Activated CD8-positive, alpha-beta memory T cell treated with anti-CD3 and anti-CD28 coated beads for 36 hours (primary cell): ENCODE data around the gene YTHDF2. TPM values are rescaled to one million over a fixed set of nuclear protein-coding genes. Genes with fewer than 3 reads are reported as not detected.
"Not testable (repeated sequence)": the region's sequence is repeated elsewhere in the genome, so short reads cannot be mapped to it uniquely, and the experiment has no call there.

Experiments used
- CTCF ChIA-PET: fragments of 350-600 bp; sonication (Branson Sonifier 250); formaldehyde crosslinking; loops from one replicate; lab custom pipeline; 2021; ENCODE audit warnings: antibody characterized with exemption; lab: Charles Lee
- POLR2A ChIA-PET: fragments of 350-600 bp; sonication (Branson Sonifier 250); formaldehyde crosslinking; loops from one replicate; lab custom pipeline; 2021; ENCODE audit warnings: antibody characterized with exemption; lab: Charles Lee
- total RNA-seq, 2 experiments: library from RNA; stranded (reverse); gene quantifications; one replicate each; pipeline ENCODE4 v1.2.3, GENCODE V29; 2021

YTHDF2 gene
- total RNA-seq, 2 experiments from 2014 or later, result 88.6 to 91.0 TPM

DNA sequence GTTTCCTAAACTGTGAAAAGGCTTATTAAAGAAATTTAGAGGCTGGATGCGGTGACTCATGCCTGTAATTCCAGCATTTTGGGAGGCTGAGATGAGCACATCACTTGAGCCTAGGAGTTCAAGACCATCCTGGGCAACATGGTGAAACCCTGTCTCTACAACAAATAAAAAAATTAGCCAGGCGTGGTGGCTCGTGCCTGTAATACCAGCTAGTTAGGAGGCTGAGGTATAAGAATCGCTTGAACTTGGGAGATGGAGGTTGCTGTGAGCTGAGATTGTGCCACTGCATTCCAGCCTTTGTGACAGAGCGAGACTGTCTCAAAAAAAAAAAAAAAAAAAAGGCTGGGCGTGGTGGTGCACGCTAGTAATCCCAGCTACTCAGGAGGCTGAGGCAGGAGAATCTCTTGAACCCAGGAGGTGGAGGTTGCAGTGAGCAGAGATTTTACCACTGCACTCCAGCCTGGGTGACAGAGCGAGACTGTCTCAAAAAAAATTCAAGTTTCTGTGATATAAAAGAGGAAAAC is 14.1 kb downstream of the YTHDF2 start:
- ChIA-PET POLR2A (interaction anchor here (1.0 to 1.3 kb wide), 2 partner anchors 8 to 14 kb away, joined by 3 to 5 read pairs; partner anchors contain the start of gene YTHDF2), CTCF (interaction anchor here (2.5 kb wide), 1 partner anchor 15 kb away, joined by 8 read pairs; the partner anchor contains the start of gene YTHDF2)

DNA sequence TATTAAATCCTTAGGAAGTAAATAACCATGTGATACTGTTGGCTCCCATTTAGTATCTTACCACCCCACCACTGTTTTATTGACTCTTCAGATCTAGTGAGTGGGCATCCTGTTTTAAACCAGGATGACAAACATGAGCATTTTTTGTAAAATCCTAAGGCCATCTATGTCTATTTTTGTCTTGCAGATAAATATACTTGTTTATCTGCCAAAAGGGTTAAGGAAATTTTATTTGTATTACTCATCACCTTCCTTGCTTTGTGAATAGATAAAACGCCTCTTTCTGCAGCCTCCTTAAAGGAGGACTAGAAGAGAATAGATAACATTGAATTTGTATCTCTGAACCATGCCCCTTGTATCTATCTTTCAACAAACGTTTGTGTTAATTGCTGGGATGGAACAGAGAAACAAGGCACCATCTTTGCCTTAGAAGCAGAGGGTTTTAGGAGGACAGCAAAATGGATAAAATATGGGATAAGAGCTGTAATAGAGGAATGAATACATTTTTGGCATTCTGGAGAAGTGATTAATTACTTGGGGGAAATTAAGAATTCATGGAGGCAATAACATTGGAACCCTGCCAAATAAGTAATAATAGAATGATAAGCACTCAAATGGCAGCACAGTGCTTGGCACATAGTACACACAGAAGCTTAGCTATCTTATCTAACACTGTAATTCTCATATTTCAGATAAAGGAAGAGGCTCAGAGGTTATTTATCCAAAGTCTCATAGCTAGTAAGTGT is 14.7 kb downstream of the YTHDF2 start:
- POLR2A ChIA-PET, result interaction anchor here (1.3 kb wide), 1 partner anchor 15 kb away, joined by 5 read pairs; the partner anchor contains the start of gene YTHDF2
- CTCF ChIA-PET, result interaction anchor here (0.6 to 2.5 kb wide), 2 partner anchors 15 to 46 kb away, joined by 5 to 8 read pairs; partner anchors contain the start of gene YTHDF2

DNA sequence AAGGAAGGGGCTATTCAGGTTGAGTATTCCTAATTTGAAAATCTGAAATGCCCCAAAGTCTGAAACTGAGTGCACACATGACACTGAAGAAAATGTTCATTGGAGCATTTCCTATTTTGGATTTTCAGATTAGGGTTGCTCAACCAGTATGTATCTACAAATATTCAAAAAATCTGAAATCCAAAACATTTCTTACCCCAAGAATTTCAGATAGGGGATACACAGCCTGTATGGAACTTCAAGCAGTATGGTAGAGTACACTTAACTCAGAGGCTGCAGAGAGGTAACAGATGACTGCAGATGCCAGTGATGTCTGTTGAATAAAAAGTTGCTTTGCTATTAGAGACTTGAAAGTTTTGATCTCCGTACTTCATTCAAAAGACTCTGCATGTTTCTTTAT is 19.0 kb downstream of the YTHDF2 start:
- ChIA-PET CTCF (no interaction called here), POLR2A (no interaction called here)

DNA sequence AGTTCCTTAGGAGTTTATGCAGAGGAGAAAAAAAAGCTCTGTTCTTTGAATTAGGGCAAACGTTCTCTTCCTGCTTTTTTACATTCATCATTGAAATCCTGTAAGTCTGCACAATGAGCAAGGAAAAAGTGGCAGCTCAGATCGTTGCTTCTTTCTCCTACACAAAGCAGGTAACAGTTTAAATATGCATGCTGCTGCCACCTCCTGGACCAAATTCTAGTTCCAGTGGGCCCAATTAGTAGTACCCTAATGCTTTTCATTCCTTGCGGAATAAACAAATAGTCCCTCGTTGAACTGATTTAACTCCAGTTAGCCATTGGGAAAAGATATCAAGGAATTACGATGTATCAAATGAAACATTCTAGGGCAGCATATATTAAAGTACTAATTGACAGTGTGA is 20.1 kb downstream of the YTHDF2 start:
- CTCF ChIA-PET, result interaction anchor here (2.0 kb wide), 1 partner anchor 19 kb away, joined by 6 read pairs; no protein-coding TSS in a partner anchor
- POLR2A ChIA-PET, result no interaction called here

DNA sequence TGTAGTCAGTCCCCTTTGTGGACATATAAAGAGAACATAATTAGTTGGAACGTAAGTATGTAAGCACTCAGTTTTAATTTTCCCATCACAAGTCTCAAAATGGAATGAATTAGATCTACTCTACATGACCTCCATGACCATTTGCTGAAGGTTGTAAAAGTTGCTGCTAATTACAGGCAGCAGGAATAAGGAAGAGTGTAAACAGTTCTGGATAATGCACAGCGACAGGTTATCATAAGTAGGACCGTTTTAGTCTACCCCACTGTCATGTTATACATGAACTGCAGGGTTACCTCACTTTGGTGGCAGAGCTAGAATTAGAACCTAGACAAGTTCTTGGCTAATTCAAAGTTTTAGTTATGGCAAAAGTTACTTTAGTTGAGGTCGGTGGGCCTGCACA is 21.7 kb downstream of the YTHDF2 start:
- ChIA-PET CTCF (interaction anchor here (0.9 to 2.0 kb wide), 2 partner anchors 17 to 22 kb away, joined by 3 to 6 read pairs; partner anchors contain the start of gene YTHDF2), POLR2A (interaction anchor here (0.7 kb wide), 1 partner anchor 8 kb away, joined by 3 read pairs; no protein-coding TSS in a partner anchor)

DNA sequence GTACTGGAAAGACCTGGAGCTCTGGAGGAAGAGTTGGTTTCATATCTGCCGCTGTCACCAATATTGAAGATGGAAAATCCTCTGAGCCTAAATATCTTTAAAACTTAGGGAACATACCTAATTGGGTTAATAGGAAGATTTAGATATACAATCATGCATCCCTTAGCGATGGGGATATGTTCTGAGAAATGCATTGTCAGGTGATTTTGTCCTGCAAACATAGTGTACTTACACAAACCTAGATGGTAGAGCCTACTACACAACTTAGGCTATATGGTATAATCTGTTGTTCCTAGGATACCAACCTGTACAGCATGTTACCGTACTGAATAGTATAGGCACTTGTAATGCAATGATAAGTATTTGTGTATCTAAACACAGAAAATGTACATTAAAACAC is 22.5 kb downstream of the YTHDF2 start:
- ChIA-PET POLR2A (interaction anchor here (0.6 kb wide), 1 partner anchor 22 kb away, joined by 4 read pairs; the partner anchor contains the start of gene YTHDF2), CTCF (interaction anchor here (0.5 to 0.9 kb wide), 2 partner anchors 23 to 54 kb away, joined by 3 read pairs; partner anchors contain the start of gene YTHDF2)

DNA sequence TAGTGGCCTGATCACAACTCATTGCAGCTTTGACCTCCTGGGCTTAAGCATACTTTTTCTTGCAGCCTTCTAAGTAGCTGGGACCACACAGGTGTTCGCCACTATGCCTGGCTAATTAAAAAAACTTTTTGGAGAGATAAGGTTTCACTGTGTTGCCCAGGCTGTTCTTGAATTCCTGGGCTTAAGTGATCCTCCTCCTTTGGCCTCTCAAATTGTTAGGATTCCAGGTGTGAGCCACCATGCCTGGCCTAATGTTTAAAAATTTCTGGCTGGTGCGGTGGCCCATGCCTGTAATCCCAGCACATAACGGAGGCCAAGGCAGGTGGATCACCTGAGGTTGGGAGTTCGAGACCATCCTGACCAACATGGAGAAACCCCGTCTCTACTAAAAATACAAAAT is 24.4 kb downstream of the YTHDF2 start:
- ChIA-PET POLR2A (no interaction called here), CTCF (interaction anchor here (1.2 kb wide), 1 partner anchor 116 kb away, joined by 3 read pairs; no protein-coding TSS in a partner anchor)

DNA sequence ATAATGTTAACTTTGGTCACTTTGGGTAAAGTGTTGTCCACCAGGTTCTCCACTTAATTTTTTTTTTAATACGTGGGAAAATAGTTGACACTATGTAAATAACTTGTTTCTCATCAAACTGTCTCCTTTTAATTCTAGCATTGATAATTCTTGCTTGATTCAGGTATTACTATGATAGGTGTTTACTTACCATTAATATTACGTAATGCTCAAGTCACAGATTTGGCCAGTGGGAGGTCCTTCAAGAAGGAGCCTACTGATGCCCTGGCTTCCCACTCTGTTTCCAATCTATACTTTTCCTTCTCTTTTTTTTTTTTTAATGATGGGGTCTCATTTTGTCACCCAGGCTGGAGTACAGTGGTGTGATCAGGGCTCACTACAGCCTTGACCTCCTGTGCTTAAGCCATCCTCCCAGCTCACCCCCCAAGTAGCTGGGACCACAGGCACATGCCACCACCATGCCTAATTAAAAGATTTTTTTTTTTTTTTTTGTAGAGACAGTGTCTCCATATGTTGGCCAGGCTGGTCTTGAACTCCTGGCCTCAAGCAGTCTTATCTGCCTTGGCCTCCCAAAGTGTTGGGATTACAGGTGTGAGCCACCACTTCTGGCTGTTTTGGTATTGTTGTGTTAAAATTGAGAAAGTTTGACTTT is 29.9 kb downstream of the YTHDF2 start:
- ChIA-PET CTCF (no interaction called here), POLR2A (no interaction called here)

DNA sequence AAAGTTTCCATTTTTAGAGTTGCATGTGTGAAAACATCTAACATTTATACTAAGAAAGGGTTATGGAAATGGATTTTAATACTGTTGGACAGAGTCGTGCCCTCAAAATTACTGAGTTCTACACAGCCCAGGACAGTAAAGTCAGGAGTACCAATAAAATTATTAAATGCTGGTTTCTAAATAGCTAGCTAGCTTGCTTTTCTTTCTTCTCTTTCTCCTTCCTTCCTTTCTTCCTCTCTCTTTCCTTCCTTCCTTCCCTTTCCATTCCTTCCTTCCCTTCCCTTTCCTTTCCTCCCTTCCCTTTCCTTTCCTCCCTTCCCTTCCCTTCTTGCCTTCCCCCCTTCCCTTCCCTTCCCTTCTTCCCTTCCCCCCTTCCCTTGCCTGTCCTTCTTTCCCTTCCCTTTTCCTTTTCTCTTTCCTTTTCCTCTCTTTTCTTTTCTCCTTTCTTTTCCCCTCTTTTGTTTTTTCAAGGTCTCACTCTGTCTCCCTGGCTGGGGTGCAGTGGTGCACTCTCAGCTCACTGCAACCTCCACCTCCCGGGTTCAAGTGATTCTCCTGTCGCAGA is 33.9 kb downstream of the YTHDF2 start:
- POLR2A ChIA-PET, result no interaction called here
- CTCF ChIA-PET, result interaction anchor here (0.7 to 1.4 kb wide), 6 partner anchors 16 to 432 kb away, joined by 3 to 5 read pairs (median 4); partner anchors contain the start of gene YTHDF2

DNA sequence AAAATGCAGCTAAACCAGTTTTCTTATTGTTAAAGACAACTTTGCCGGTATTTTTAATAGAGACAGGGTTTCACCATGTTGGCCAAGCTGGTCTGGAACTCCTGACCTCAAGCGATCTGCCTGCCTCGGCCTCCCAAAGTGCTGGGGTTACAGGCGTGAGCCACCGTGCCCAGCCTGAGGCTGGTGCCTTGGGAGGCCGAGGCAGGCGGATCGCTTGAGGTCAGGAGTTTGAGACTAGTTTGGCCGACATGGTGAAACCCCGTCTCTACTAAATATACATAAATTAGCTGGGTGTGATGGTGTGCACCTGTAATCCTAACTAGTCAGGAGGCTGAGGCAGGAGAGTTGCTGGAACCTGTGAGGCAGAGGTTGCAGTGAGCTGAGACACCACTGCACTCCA is 35.2 kb downstream of the YTHDF2 start:
- POLR2A ChIA-PET, result not testable (repeated sequence)
- CTCF ChIA-PET, result interaction anchor here (1.1 to 1.6 kb wide), 5 partner anchors 12 to 110 kb away, joined by 3 to 5 read pairs (median 3); partner anchors contain the start of gene YTHDF2

DNA sequence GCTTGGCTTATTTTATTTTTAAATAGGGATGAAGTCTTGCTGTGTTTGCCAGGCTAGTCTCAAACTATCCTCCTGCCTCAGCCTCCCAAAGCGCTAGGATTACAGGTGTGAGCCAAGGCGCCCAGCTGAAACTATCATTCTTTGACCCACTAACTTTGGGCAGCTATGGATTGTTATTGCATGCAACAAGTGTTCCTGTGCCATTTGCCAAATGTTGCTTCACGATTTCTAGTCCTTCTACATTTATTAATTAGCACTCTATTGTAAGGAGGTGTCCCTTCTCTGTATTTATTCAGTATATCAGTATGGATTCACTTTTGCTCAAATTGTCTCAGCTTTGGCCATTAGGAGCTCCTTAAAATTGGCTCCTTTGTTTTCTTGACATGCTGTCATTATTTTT is 36.4 kb downstream of the YTHDF2 start:
- ChIA-PET POLR2A (no interaction called here), CTCF (interaction anchor here (1.3 to 1.6 kb wide), 2 partner anchors 12 to 36 kb away, joined by 3 to 4 read pairs; partner anchors contain the start of gene YTHDF2)

DNA sequence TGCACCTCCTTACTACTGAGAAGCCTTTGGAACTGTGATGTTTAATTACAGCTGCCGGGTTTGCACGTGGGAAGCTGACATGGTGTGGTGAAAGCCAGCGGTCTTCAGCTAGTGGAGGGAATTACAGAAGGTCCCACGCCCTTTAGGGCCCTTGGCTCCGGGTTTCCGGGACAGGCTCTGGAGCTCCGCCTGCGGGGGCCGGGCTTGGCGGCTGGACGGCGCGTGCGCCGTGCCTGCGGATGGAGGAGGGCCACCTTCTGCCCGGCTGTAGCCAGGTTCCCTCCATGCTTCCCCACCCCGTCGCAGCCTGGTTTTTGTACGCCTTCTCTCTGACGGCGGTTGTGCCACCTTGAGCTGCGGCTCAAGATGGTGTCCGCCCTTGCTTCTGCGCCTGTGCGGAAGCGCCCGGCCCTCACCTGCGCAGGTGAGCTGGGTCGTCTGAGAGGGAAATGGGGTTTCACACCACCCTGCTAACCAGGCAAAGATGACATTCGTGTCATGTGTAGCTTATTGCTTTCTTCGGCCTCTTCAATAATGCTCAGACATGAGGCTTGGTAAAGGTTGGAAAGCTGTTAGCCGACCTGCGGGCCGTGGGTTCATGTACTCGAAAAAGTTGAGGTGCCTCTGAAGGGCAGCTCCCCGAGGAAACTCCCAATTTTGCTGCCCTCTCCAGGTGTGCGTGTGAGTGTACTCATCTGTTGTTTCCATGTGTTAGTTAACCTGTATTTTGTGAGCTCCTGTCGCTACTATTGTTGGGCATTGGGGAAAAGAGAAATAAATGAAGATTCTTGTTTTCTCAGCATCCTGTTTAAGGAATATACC is 38.6 kb downstream of the YTHDF2 start:
- ChIA-PET POLR2A (interaction anchor here (0.5 to 1.1 kb wide), 5 partner anchors 28 to 406 kb away, joined by 3 to 6 read pairs (median 3); partner anchors contain the start of genes RNU11, SRSF4 and TAF12), CTCF (interaction anchor here (1.2 to 3.4 kb wide), 5 partner anchors 10 to 108 kb away, joined by 3 to 20 read pairs (median 7); partner anchors contain the start of gene YTHDF2)

DNA sequence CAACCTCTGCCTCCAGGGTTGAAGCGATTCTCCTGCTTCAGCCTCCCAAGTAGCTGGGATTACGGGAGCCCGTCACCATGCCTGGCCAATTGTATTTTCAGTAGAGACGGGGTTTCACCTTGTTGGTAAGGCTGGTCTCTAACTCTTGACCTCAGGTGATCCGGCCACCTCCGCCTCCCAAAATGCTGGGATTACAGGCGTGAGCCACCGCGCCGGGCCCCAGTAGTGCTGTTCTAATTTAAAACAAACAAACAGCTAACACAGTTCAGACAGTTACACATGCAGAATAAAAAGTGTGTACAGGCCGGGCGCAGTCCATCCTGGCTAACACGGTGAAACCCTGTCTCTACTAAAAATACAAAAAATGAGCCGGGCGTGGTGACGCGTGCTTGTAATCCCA is 39.6 kb downstream of the YTHDF2 start:
- CTCF ChIA-PET, result interaction anchor here (1.2 to 3.4 kb wide), 5 partner anchors 9 to 107 kb away, joined by 3 to 20 read pairs (median 7); partner anchors contain the start of gene YTHDF2

DNA sequence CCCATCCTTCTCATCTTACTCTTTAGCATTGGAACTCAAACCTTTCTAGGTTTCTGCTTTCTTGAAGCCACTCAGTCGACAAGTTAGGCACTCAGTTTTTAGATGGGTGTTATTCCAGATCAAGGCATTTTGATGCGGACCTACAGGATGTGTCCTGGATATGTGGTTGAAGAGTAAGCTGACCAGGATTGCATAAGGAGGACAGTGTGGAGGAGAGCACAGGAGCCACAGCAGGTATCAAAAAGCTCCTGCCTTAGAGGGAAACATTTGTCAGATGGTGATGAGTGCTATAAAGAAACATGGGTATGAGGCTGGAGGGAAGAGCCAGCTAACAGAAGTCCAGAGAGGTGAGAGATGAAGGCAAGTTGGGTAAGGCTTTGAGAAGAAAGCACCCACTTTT is 41.3 kb downstream of the YTHDF2 start:
- ChIA-PET CTCF (interaction anchor here (1.3 kb wide), 1 partner anchor 99 kb away, joined by 4 read pairs; no protein-coding TSS in a partner anchor), POLR2A (no interaction called here)

More for the DNA sequence above, 39.6 kb downstream of the YTHDF2 start:
- POLR2A ChIA-PET, result interaction anchor here (0.5 to 0.8 kb wide), 2 partner anchors 29 to 271 kb away, joined by 3 to 6 read pairs; no protein-coding TSS in a partner anchor

DNA sequence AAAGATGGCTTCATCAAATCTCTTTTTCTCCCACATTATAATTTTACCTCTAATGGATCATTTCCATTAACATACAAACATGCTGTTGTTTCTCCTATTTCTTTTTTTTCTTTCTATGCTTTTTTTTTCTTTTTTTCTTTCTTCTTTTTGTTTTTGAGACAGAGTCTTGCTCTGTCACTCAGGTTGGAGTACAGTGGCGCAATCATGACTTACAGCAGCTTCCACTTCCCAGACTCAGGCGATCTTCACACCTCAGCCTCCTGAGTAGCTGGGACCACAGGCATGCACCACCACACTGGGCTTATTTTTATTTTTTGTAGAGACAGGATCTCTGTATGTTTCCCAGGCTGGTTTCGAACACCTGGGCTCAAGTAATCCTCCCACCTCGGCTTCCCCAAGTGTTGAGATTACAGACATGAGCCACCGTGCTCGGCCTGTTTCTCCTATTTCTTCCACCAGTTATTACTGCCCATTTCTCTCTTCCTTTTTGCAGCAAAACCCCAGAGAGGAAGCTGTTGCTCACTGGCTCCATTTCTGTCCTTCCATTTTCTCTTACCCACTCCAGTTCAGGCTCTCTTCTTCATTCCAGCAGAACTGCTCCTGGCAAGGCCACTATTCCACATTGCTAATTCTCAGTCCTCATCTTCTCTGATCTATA is 43.1 kb downstream of the YTHDF2 start:
- ChIA-PET CTCF (interaction anchor here (1.0 to 1.1 kb wide), 2 partner anchors 43 to 137 kb away, joined by 3 read pairs; partner anchors contain the start of gene YTHDF2), POLR2A (interaction anchor here (0.7 kb wide), 1 partner anchor 43 kb away, joined by 3 read pairs; the partner anchor contains the start of gene YTHDF2)

DNA sequence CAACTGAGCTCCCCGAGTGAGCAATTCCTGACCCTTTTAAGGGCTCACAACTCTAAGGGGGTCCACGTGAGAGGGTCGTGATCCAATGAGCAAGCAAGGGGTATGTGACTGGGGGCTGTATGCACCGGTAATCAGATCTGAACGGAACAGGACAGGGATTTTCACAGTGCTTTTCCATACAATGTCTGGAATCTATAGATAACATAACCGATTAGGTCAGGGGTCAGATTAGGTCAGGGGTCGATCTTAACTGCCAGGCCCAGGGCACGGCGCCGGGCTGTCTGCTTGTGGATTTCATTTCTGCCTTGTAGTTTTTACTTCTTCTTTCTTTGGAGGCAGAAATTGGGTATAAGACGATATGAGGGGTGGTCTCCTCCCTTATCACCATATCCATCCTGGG is 44.6 kb downstream of the YTHDF2 start:
- CTCF ChIA-PET, result no interaction called here
- POLR2A ChIA-PET, result interaction anchor here (0.6 kb wide), 1 partner anchor 47 kb away, joined by 12 read pairs; no protein-coding TSS in a partner anchor

DNA sequence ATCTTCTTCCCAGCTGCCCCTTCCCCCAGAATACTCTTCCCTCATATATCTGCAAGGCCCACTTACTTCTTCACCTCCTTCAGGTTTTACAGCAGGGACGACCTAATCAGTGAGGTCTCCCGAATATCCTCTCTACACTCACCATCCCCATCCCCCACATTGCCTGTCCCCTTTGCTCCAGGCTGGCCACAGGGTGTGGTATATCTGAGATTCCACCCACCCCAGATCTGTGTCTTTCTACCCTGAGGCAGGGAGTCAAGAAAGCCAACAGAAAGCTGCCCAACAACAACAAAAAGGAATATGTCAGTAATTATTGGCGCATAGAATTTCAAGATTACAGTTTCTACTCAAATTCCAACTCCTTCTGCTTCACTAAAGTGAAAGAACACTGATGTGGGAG is 45.3 kb downstream of the YTHDF2 start:
- CTCF ChIA-PET, result interaction anchor here (0.7 to 6.4 kb wide), 3 partner anchors 37 to 252 kb away, joined by 4 to 75 read pairs (median 6); no protein-coding TSS in a partner anchor
- POLR2A ChIA-PET, result no interaction called here
